ENCODE results near the gene LCN9.

- no peak for TF ChIP-seq CTCF (IDR thresholded peaks at IDR 0.05; ENCODE audit: insufficient read depth, low read length)
- no peak for TF ChIP-seq POLR2AphosphoS5 (IDR thresholded peaks at IDR 0.05; ENCODE audit: low read depth)
Measured at GRCh38 chr9:135617538-135617900, 45.6 kb upstream of the LCN9 start.

All from HL-60 (cell line).